ENCODE results near the gene MAPK8. TPM values are rescaled to one million over a fixed set of nuclear protein-coding genes. Genes with fewer than 3 reads are reported as not detected.

Gene MAPK8
- total RNA-seq, 2 donors from 2014 or later, result 39.3 to 74.4 TPM

DNA sequence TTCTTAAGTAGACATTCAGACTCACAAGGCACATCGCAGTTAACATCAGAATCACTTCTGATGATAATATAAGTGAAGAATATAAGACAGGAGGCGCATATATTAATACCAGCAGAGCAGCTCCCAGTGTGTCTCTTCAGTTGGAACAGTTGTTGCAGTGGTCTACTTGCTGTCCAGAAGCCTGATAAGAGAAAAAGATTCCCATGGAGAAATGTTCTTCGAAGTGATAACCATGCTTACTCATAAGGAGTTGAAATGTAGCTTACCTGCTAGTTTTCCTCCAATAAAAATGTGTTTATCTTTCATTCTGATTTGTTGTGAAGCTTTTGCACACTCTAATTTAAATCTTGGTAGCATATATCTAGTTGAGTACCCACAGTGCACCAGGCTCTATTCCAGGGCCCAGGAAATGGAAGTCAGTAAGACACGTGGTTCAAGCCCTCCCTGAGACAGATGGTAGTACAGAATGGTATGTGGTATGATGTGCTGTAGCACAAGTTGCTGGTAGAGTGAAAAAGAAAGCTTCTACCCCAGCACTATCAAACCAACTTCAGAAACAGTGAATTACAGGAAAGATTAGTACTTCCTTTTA lies 124.0 kb downstream of the MAPK8 start:
- H3K27me3 ChIP-seq (replicated peaks; ENCODE audit: insufficient read depth), result no peaks in the 10 kb centered on the region

DNA sequence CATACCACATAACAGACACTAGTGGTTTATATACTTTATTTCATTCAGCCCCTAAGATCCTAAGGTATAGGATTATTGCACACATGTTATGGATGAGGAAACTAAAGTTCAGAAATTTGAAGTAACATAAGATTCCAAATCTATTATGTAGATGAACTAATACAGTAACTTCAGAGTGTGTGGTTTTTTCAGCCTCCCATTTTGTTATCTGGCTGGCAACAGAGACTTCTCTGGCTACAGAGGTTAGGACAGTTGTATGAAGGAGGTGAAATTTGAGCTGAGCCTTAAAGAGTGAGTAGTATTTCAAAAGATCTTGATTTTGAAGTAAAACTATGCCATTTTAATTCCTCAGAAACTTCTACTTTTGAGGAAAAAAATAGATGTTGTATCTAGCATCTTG lies 125.4 kb downstream of the MAPK8 start:
- H3K27me3 ChIP-seq (replicated peaks; ENCODE audit: insufficient read depth), result no peaks in the 10 kb centered on the region
- no peaks in the 10 kb centered on the region for H3K9me3 ChIP-seq
- no peak overlapping the region for H3K27ac ChIP-seq
- DNase-seq (ENCODE audit: low spot score), result no peak
- intact Hi-C loops (cut with DNase I), result no loop called here
- TF ChIP-seq, protein P1, sequence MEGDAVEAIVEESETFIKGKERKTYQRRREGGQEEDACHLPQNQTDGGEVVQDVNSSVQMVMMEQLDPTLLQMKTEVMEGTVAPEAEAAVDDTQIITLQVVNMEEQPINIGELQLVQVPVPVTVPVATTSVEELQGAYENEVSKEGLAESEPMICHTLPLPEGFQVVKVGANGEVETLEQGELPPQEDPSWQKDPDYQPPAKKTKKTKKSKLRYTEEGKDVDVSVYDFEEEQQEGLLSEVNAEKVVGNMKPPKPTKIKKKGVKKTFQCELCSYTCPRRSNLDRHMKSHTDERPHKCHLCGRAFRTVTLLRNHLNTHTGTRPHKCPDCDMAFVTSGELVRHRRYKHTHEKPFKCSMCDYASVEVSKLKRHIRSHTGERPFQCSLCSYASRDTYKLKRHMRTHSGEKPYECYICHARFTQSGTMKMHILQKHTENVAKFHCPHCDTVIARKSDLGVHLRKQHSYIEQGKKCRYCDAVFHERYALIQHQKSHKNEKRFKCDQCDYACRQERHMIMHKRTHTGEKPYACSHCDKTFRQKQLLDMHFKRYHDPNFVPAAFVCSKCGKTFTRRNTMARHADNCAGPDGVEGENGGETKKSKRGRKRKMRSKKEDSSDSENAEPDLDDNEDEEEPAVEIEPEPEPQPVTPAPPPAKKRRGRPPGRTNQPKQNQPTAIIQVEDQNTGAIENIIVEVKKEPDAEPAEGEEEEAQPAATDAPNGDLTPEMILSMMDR (IDR thresholded peaks at IDR 0.05), result no peak
- TF ChIP-seq POLR2AphosphoS5 (IDR thresholded peaks at IDR 0.05) (no peak), POLR2A (IDR thresholded peaks at IDR 0.05) (no peak)
- H3K4me1 ChIP-seq (replicated peaks), result no peaks in the 10 kb centered on the region
- no peak overlapping the region for H3K4me3 ChIP-seq
- peaks cover 0 to 4% of the 10 kb centered on the region in 2 donors for H3K36me3 ChIP-seq

More for the DNA sequence above, 124.0 kb downstream of the MAPK8 start:
- no peak for DNase-seq (ENCODE audit: low spot score)
- Histone ChIP-seq H3K36me3 (no peaks in the 10 kb centered on the region), H3K4me3 (no peak overlapping the region), H3K9me3 (no peaks in the 10 kb centered on the region), H3K4me1 (replicated peaks) (no peaks in the 10 kb centered on the region), H3K27ac (no peak overlapping the region)
- WGBS, result 96% methylated on average over 4 of the region's 4 CpGs
- intact Hi-C loops (cut with DNase I), result no loop called here
- TF ChIP-seq, protein P1 (IDR thresholded peaks at IDR 0.05), result no peak
- no peak for TF ChIP-seq POLR2AphosphoS5 (IDR thresholded peaks at IDR 0.05)
- TF ChIP-seq POLR2A (IDR thresholded peaks at IDR 0.05), result no peak

DNA sequence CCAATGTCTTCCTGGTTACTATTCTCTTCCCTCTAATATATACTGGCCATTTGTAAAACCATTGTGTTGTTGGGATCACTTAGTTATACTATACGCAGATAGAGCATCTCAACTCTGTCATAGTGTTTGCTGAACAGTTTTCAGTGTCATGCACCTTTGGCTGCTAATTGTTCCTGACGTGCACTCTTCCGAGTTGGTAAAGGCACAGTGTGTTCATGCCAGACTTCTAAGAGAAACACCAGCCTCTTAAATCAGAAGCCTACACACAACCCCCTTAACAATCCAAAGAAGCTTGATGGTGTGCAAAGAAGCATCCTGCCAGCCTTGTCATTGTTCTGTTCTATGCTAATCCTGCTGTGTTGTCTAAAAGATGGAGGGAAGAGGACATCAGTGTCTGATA lies 131.1 kb downstream of the MAPK8 start:
- WGBS, result 89% methylated on average over 3 of the region's 3 CpGs
- intact Hi-C loops (cut with DNase I), result no loop called here
- H3K9me3 ChIP-seq, result no peaks in the 10 kb centered on the region
- H3K27ac ChIP-seq, result no peak overlapping the region
- H3K36me3 ChIP-seq, result peaks cover 0 to 4% of the 10 kb centered on the region in 2 donors
- H3K4me3 ChIP-seq, result no peak overlapping the region
- H3K4me1 ChIP-seq (replicated peaks), result no peaks in the 10 kb centered on the region
- DNase-seq (ENCODE audit: low spot score), result no peak
- H3K27me3 ChIP-seq (replicated peaks; ENCODE audit: insufficient read depth), result no peaks in the 10 kb centered on the region
- TF ChIP-seq POLR2A (IDR thresholded peaks at IDR 0.05) (no peak), POLR2AphosphoS5 (IDR thresholded peaks at IDR 0.05) (no peak)
- TF ChIP-seq, protein P1 (IDR thresholded peaks at IDR 0.05), result no peak

DNA sequence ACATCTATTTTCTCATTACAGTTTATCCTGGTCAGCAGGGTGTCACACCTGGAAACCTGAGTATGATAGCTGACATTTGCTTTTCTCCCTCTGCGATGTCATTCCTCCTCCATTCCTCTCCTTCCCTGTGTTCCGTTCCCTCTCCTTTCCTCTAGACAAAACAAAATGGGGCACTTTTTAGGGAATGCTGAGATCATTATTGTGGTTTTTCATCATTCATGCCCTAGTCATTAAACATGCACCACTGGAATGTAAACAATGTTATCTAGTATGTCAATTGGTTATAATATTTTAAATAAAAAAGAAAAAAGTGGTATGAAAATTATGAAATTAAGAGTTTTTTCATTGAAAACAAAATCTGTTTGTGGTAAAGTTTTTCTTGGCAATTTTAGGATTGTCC lies 132.6 kb downstream of the MAPK8 start:
- no peaks in the 10 kb centered on the region for H3K4me1 ChIP-seq (replicated peaks)
- no peaks in the 10 kb centered on the region for H3K27me3 ChIP-seq (replicated peaks; ENCODE audit: insufficient read depth)
- peaks cover 0 to 4% of the 10 kb centered on the region in 2 donors for H3K36me3 ChIP-seq
- intact Hi-C loops (cut with DNase I), result no loop called here
- no peaks in the 10 kb centered on the region for H3K9me3 ChIP-seq
- DNase-seq (ENCODE audit: low spot score), result no peak
- WGBS, result 68% methylated on average over 2 of the region's 2 CpGs
- H3K27ac ChIP-seq, result no peak overlapping the region
- no peak for TF ChIP-seq POLR2AphosphoS5 (IDR thresholded peaks at IDR 0.05)
- no peak overlapping the region for H3K4me3 ChIP-seq

DNA sequence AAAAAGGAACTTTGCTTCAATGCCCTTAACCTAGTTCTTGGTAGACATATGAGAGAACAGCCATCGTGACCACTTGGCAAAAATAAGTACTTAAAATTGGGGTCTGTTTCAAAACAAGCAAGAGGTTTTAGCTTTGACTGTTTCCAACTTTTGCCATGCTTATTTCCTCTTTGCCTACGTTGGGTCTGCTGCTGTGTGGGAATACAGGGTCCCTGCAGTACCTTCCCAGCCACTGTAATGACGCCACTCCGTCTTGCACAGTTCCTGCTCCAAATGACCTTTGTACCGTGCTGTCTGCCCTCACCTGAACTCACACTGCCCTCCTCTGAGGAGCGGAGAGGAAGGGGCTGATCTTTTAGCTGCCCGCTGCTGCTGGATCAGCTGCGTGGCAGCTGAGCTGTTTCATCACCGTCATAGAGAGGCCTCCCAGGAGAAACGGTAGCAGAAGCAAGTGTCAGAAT lies 133.1 kb downstream of the MAPK8 start:
- Histone ChIP-seq H3K9me3 (no peaks in the 10 kb centered on the region), H3K4me3 (no peak overlapping the region), H3K4me1 (replicated peaks) (no peaks in the 10 kb centered on the region), H3K36me3 (peaks cover 0 to 4% of the 10 kb centered on the region in 2 donors), H3K27ac (no peak overlapping the region), H3K27me3 (replicated peaks; ENCODE audit: insufficient read depth) (no peaks in the 10 kb centered on the region)
- intact Hi-C loops (cut with DNase I), result no loop called here
- 64% methylated on average over 10 of the region's 10 CpGs for WGBS
- no peak for DNase-seq (ENCODE audit: low spot score)
- TF ChIP-seq, protein P1 (IDR thresholded peaks at IDR 0.05), result no peak
- no peak for TF ChIP-seq POLR2AphosphoS5 (IDR thresholded peaks at IDR 0.05)
- TF ChIP-seq POLR2A (IDR thresholded peaks at IDR 0.05), result no peak
